Liver (tissue), 2 donors: Measurements from ENCODE around the gene ASB2.

Source experiments
- CTCF ChIP-seq: fragments of 150-350 bp; IDR thresholded peaks from 2 replicates; pipeline ENCODE4 v1.5.1; 2017; ENCODE audit warnings: improper control_type of control experiment, low read depth, low read length; ENCODE audit not compliant: missing input control
- REST ChIP-seq: IDR thresholded peaks from 2 replicates; pipeline ENCODE4 v1.6.1; 2016; ENCODE audit warnings: antibody characterized with exemption, mild to moderate bottlenecking
- YY1 ChIP-seq: IDR thresholded peaks from 2 replicates; pipeline ENCODE4 v1.6.1; 2016; ENCODE audit warnings: antibody characterized with exemption, mild to moderate bottlenecking
- donor health status: healthy.

GRCh38 chr14:93961620-93962019, 14.8 kb downstream of the ASB2 start:
- no peak for TF ChIP-seq CTCF
- TF ChIP-seq YY1: no peak
- TF ChIP-seq REST: no peak
